HG02798 (cell line): ENCODE data around the gene PPM1N.

Source experiments
- ATAC-seq: cut with Tn5 transposase; IDR thresholded peaks from one replicate; pipeline ENCODE4 v1.9.1; 2021; ENCODE audit warnings: mild to moderate bottlenecking; ENCODE audit not compliant: unreplicated experiment, poor library complexity

Gene PPM1N

DNA sequence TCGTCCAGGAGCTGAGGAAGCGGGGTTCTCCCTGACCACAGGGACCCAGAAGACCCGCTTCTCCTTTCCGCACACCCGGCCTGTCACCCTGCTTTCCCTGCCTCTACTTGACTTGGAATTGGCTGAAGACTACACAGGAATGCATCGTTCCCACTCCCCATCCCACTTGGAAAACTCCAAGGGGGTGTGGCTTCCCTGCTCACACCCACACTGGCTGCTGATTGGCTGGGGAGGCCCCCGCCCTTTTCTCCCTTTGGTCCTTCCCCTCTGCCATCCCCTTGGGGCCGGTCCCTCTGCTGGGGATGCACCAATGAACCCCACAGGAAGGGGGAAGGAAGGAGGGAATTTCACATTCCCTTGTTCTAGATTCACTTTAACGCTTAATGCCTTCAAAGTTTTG, 27.9 kb downstream of the PPM1N start:
- no peak for ATAC-seq

DNA sequence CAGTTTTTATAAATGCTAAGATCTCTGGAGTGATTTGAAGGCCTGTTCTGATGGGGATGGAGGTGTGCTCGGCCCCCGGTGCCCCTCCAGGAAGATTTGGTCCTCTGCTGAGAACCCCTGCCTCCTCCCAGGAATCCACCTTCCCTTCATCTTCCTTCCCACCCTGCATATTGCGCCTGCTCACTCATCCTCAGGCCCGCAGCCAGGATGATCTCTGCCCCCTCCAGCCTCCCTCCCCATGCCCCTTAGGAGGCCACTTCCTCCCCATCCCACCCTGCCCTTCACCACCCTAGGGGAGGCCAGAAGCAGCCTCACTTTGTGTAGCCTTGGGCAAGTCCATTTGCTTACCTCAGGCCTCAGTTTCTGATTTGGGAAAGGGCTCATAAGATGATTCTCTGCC, 28.7 kb downstream of the PPM1N start:
- no peak for ATAC-seq

DNA sequence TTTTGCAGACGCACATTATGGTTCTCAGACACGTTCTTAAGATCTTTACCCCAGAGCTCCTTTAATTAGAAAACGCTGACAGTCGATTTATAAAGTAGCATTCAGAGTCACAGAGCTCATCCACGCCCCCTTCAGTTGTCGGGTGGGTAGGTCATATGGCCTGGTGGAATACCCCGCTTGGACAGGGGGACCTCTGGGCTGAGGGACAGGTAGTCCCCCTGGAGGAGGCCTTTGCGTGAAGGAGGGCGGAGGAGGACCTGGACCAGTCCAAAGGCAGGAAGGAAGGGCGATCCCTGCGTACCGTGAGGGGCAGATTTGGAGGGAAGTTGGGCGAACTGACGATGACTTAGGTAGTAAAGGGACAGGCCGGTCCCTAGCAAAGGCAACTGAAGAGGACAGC, 29.5 kb downstream of the PPM1N start:
- ATAC-seq: no peak

DNA sequence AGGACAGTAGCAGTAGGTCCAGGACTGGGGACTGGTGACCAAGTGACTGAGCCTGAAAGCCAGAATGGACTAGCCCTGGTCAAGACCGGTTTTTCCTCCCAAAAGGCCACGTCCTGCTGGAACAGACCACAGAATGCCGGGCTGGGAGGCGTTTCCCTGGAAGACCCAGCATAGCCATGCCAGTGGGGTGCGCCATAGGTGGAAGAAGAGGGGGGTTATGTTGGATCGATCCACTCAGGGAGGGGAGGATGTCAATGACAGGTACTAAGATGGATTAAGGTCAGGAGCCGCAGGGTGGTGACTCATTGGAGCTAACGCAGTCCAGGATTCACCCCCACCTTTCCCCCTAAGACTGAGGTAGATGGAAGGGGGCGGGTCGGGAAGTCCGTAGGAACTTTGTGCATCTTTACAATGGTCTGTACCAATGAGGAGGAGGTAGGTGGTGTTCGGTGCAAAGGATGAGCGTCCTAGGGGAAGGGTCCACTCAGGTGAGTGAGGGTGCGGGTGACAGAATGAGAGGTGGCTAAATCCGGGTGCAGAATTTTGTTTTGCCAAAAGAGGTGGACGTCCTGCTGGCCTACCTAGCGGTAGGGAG, 30.0 kb downstream of the PPM1N start:
- no peak for ATAC-seq

DNA sequence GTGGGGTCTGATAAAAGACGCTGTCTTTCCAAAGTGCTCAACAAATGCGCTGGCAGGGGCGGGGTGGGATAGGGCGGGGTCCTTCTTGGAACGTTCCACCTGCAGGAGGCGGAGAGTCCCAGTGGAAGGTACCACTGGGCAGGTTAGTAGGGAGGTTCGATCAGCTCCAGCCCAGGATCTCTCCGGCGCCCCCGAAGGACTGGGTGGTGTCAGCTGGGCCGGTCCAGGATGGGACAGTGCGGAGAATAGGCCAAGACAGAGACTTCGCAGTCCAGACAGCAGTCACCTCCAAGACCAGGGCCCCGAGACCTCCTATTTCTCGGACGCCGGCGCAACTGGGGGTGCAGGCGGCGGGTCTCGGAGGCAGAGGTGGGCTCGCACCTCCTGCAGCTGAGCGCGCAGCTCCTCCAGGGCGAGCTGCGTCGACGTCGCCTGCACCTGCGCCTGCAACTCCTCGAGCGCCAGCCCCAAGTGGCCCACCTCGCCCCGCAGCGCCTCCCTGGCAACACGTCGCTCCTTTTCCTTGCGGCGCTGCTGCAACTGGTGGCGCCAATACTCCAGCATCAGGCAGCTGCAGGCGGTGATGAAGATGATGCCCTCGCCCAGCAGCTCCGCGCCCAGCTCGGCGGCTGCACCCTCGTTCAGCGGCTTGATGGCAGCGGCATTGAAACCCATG, 30.6 kb downstream of the PPM1N start:
- no peak for ATAC-seq

DNA sequence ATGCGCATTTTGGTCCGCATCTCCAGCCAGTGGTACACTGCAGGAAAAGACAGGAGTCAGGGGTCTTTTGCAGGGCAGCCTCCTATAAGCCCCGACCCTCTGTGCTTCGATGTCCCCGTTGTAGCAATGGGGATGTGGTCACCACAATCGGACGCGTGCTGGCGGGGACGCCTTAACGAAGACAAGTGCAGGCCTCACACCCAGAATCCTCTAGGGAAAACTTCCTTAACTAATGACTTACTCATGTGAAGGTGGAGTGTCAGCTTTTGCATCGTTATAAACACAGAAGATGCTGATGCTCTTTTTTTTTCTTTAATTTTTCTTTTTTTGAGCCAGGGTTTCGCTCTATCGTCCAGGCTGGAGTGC, 31.2 kb downstream of the PPM1N start:
- no peak for ATAC-seq

DNA sequence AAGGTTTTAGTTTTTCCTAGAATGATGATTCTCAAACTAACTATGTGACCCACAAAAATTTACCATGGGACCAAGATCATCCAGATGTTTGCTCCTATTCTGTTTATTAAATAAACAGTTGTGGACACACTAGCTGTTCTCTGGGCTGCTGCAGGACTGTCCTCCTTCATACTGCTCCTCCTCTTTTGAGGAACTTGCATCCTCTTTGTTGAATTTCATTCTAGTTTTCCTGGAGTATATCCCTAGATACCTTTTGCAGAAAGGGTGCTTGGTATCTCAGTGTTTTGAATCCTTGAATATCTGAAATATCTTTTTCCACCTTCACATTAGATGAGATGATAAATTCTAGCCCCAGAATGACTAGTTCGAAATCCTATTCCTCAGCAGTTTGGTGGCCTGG, 33.1 kb downstream of the PPM1N start:
- ATAC-seq: no peak

DNA sequence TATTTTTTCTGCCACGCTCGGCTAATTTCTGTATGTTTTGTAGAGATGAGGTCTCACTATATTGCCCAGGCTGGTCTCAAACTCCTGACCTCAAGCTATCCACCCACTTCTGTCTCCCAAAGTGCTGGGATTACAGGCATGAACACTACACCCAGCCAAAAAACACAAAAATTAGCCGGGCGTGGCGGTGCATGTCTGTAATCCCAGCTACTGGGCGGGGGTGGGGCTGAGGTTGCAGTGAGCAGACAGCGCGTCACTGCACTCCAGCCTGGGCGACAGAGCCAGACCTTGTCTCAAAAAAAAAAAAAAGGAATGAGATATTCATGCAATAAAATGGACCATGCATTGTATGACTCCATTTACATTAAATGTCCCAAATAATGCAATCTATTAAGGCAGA, 41.2 kb downstream of the PPM1N start:
- ATAC-seq: no peak

DNA sequence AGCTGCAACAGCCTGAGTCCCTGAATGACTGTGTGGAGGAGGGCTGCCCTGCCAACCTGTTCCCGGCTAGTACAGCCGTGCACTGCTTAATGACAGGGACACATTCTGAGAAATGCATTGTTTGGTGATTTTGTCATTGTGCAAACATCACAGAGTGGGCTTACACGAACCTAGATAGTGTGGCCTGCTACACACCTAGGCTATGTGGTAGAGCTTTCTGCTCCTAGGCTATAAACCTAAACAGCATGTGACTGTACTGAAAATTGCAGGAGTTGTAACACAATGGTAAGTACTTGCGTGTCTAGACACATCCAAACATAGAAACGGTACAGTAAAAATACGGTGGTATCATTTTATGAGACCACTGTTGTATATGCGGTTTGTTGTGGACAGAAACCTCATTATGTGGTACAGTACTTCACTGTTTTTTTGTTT, 44.0 kb downstream of the PPM1N start:
- ATAC-seq: no peak

DNA sequence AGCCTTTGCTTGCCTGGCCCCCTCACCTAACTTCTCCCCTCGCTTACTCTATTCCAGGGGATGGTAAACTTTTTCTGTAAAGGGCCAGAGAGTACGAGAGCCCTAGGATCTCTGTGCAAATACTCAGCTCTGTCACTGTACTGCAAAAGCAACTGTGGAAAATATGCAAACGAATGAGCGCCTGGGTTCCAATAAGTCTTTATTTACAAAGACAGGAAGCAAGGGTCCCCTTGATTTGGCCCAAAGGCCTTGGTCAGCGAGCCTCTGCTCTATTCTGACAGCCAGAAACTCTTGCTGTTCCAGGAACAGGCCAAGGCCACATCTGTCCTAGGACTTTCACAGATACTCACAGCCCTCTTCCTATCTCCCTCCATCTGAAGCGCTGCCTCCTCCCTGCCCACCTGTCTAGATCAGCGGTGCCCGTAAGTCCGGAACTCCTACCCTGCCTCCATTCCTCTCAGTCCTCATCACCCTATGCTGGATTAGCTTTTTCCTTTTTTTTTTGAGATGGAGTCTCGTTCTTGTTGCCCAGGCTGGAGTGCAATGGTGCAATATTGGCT, 49.0 kb downstream of the PPM1N start:
- ATAC-seq: no peak

DNA sequence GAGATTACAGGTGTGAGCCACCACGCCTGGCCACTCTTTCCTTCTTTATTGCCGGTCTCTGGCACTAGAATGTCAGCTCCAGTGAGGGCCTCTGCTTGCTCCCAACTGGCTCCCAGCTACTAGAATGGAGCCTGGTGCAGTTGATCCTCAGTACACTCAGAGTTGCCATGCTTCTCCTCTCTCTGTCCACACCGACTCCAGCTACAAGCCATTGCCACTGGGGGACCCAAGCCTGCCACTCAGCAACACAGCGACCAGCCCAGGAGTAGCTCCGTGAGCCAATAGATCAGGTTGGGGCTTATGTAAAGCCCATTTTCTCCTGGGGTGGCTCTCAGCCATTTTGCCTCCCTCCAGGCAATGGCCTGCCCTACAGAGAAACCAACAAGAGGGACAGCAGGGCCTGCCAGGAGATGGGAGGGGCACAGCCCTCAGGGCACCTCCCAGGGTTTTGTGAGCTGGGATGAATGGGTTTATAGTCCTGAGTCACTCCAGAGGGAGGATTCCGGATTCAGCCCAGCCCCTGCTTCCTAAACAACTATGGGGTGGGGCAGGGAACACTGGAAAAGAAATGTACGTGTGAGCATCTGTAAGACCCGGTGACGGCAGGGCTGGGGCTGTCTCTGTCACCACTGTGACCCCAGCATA, 49.8 kb downstream of the PPM1N start:
- no peak for ATAC-seq
